ENCODE data around the gene SDK1. TPM values are rescaled to one million over a fixed set of nuclear protein-coding genes. Genes with fewer than 3 reads are reported as not detected.
A peak's percentile ranks its signal among the peaks of the same experiment; 100 is the strongest.

SDK1 gene
- total and polyA plus RNA-seq, 10 of the 15 experiments (the other 5 are each of a cell fraction or from before 2014, with no cell fraction given), result 0.14 to 0.33 TPM; not detected in 8

GRCh38 chr7:3955751-3956696, 655.0 kb downstream of the SDK1 start:
- in situ Hi-C loops (cut with MboI), result no loop called here
- intact Hi-C loops (cut with micrococcal nuclease; ENCODE audit: unreplicated experiment), result no loop called here
- SMC1A ChIA-PET (ENCODE audit: uncharacterized antibody, unreplicated experiment), result no interaction called here
- TF ChIP-seq PAX5 (IDR thresholded peaks at IDR 0.05; ENCODE audit: borderline replicate concordance, low read depth, low read length) (peak; percentile 90), RELA (IDR thresholded peaks at IDR 0.05; ENCODE audit: borderline replicate concordance, partially characterized antibody) (no peak), BCL11A (IDR thresholded peaks at IDR 0.05; ENCODE audit: low read depth, low read length) (0 out of 2 replicates have a peak, but pooled peaks have one; percentile 9), YY1 (IDR thresholded peaks at IDR 0.05; ENCODE audit: low read depth, low read length) (no peak), NR2F1 (conservative IDR thresholded peaks at IDR 0.05) (peak; percentile 67; the same call in 1 of the 2 replicates), BHLHE40 (IDR thresholded peaks at IDR 0.05; ENCODE audit: borderline replicate concordance in 1 of 2, low read depth in 2 of 2, low read length in 1 of 2) (peak; percentile 43 to 64; a peak in 2 of 4 replicates), IRF4 (IDR thresholded peaks at IDR 0.05; ENCODE audit: low read depth, low read length) (peak; percentile 54; the same call in 1 of the 2 replicates), RBBP5 (conservative IDR thresholded peaks at IDR 0.05) (no peak)
- H3K36me3 ChIP-seq (ENCODE audit: control insufficient read depth in 2 of 2, insufficient read depth in 2 of 2, low read length in 1 of 2), result no peaks in the 10 kb centered on the region
- H3K9ac ChIP-seq (ENCODE audit: control insufficient read depth, insufficient read depth, low read length), result peak overlapping the region; percentile 14; the same call in 1 of the 2 replicates
- H3K79me2 ChIP-seq (ENCODE audit: control insufficient read depth, insufficient read depth, low read length), result no peaks in the 10 kb centered on the region
- BruUV-seq (replicated peaks), result no TSS peak
- FAIRE-seq (no peak), DNase-seq (ENCODE audit: low read depth, low spot score) (peak; percentile 19), ATAC-seq (peak; percentile 89)
- POLR2A ChIA-PET, result interaction anchor here (0.6 kb wide), 1 partner anchor 1324 kb away, joined by 3 read pairs; no protein-coding TSS in a partner anchor
- H3K27ac ChIP-seq (ENCODE audit: control insufficient read depth, insufficient read depth), result peak overlapping the region; percentile 69
- 11% methylated on average over 14 of the region's 14 CpGs for WGBS (ENCODE audit: insufficient coverage, insufficient replicate concordance, low lambda C conversion rate, missing lambda C conversion rate)
- peak overlapping the region; percentile 30; the same call in 1 of the 2 replicates for H3K4me2 ChIP-seq (ENCODE audit: control insufficient read depth, insufficient read depth)
- CTCF ChIA-PET, result no interaction called here
- H3K27me3 ChIP-seq (replicated peaks in 1 of 2; ENCODE audit: control insufficient read depth in 2 of 2, insufficient read depth in 2 of 2, low read length in 1 of 2), result no peaks in the 10 kb centered on the region
- 0 out of 2 replicates have a peak overlapping the region, but pooled peaks have one; percentile 4 for H3K4me3 ChIP-seq
- H3K9me3 ChIP-seq (replicated peaks; ENCODE audit: control insufficient read depth, insufficient read depth, low read length), result no peaks in the 10 kb centered on the region; the same call in 2 of the 3 replicates
- H2AFZ ChIP-seq (ENCODE audit: control insufficient read depth, low read depth, low read length), result no peak overlapping the region
- peaks cover 10% of the 10 kb centered on the region for H3K4me1 ChIP-seq (ENCODE audit: control insufficient read depth, insufficient read depth, low read length)
- RAD21 ChIA-PET (ENCODE audit: unreplicated experiment), result no interaction called here
- no peaks in the 10 kb centered on the region for H4K20me1 ChIP-seq (ENCODE audit: control insufficient read depth, insufficient read depth)

Data from GM12878 (cell line).